NCI-H2196 (cell line): Measurements from ENCODE around the gene SPATA46.

ENCODE experiments used
- DNase-seq: peaks from one replicate; lab custom pipeline; 2025; ENCODE audit not compliant: unreplicated experiment; lab: John Stamatoyannopoulos, UW

The SPATA46 gene

GRCh38 chr1:162391790-162392563, 15.3 kb upstream of the SPATA46 start:
- DNase-seq: peak; percentile 25

- DNase-seq: no peak
These were observed 13.9 kb upstream of the SPATA46 start for GRCh38 chr1:162390396-162391185.

GRCh38 chr1:162389971-162390370, 13.3 kb upstream of the SPATA46 start:
- no peak for DNase-seq

- no peak for DNase-seq
These were observed 12.6 kb upstream of the SPATA46 start for GRCh38 chr1:162389021-162389818.

GRCh38 chr1:162388615-162389014, 12.0 kb upstream of the SPATA46 start:
- DNase-seq: no peak

- no peak for DNase-seq
These were observed 11.5 kb upstream of the SPATA46 start for GRCh38 chr1:162388083-162388594.

GRCh38 chr1:162387226-162388082, 10.8 kb upstream of the SPATA46 start:
- no peak for DNase-seq

GRCh38 chr1:162386292-162387225, 9.9 kb upstream of the SPATA46 start:
- no peak for DNase-seq

- DNase-seq: no peak
These were observed 9.0 kb upstream of the SPATA46 start for GRCh38 chr1:162385702-162386101.

- DNase-seq: no peak
These were observed 8.6 kb upstream of the SPATA46 start for GRCh38 chr1:162385280-162385623.

GRCh38 chr1:162384601-162385279, 8.1 kb upstream of the SPATA46 start:
- DNase-seq: no peak

- no peak for DNase-seq
These were observed 7.5 kb upstream of the SPATA46 start for GRCh38 chr1:162384116-162384515.

- DNase-seq: no peak
These were observed 6.9 kb upstream of the SPATA46 start for GRCh38 chr1:162383516-162383915.

GRCh38 chr1:162383091-162383490, 6.4 kb upstream of the SPATA46 start:
- DNase-seq: no peak

GRCh38 chr1:162381941-162382750, 5.5 kb upstream of the SPATA46 start:
- no peak for DNase-seq

- DNase-seq: no peak
These were observed 4.7 kb upstream of the SPATA46 start, which contains the start of gene C1orf226 for GRCh38 chr1:162381383-162381782. Gene C1orf226 (plus strand): TSS chr1:162381728. CDS start chr1:162381902, 174 bp downstream.

- no peak for DNase-seq
These were observed 3.6 kb upstream of the SPATA46 start for GRCh38 chr1:162380061-162380846.
